HepG2 (cell line): ENCODE results near the gene MXD1. TPM values are rescaled to one million over a fixed set of nuclear protein-coding genes. Genes with fewer than 3 reads are reported as not detected.

ENCODE experiments used
- ATAC-seq: fragments of 200-7000 bp; cut with Tn5 transposase; 3 replicates; pipeline ENCODE4 v1.9.1; 2020; ENCODE audit warnings: mild to moderate bottlenecking, moderate library complexity
- BruUV-seq: library from RNA; stranded (reverse); fragments of 400-500 nt; replicated peaks from 2 replicates; lab custom pipeline; 2021; lab: Mats Ljungman, UMichigan
- CTCF ChIA-PET: fragments of 300-600 bp; formaldehyde crosslinking; extraction: SDS; loops from one replicate; lab custom pipeline; 2021; ENCODE audit warnings: low total read pairs, inconsistent platforms, low intra/inter-chr PET ratio; lab: Yijun Ruan, JAX
- POLR2A ChIA-PET: fragments of 350-600 bp; sonication (Branson Sonifier 250); formaldehyde crosslinking; loops from one replicate; lab custom pipeline; 2020; ENCODE audit warnings: antibody characterized with exemption, inconsistent platforms; lab: Yijun Ruan, JAX
- DNase-seq: peaks from one replicate; pipeline ENCODE4 v3.0.0-alpha.2; 2015; ENCODE audit warnings: low spot score
- FAIRE-seq: peaks from 3 replicates; lab custom pipeline; 2011; peaks lifted over from hg19 to GRCh38; lab: Jason Lieb, UNC
- H2AFZ ChIP-seq: one replicate; pipeline ENCODE4 v1.6.1; 2011; ENCODE audit warnings: low read length, inconsistent platforms
- H3K27ac ChIP-seq: fragments of 300-600 bp; 3 replicates; pipeline ENCODE4 v1.8.0; 2011; ENCODE audit warnings: mixed run types, mild to moderate bottlenecking, mixed read lengths, low read length, inconsistent platforms; ENCODE audit not compliant: insufficient read depth; ENCODE audit errors: extremely low read length
- H3K27me3 ChIP-seq, 2 experiments: fragments of 200-600 bp in 1 of 2; 2 replicates in 1 of 2; 3 replicates in 1 of 2; pipeline versions ENCODE4 v1.6.0 to v1.8.0; 2011; ENCODE audit warnings: low read length in 2 of 2, mild to moderate bottlenecking in 2 of 2, moderate library complexity in 2 of 2, inconsistent platforms in 1 of 2; ENCODE audit not compliant: insufficient read depth in 2 of 2, control insufficient read depth in 1 of 2
- H3K36me3 ChIP-seq, 2 experiments: fragments of 200-600 bp in 1 of 2; replicated peaks in 1 of 2; 2 replicates in 1 of 2; 3 replicates in 1 of 2; pipeline versions ENCODE4 v1.5.1 to v1.8.0; 2011; ENCODE audit warnings: low read length in 2 of 2, inconsistent platforms in 1 of 2; ENCODE audit not compliant: insufficient read depth in 2 of 2, control insufficient read depth in 1 of 2
- H3K4me1 ChIP-seq: 2 replicates; pipeline ENCODE4 v1.5.1; 2012; ENCODE audit warnings: low read length, inconsistent platforms; ENCODE audit not compliant: insufficient read depth
- H3K4me2 ChIP-seq: 2 replicates; pipeline ENCODE4 v1.6.0; 2011; ENCODE audit warnings: low read depth, low read length, inconsistent platforms
- H3K4me3 ChIP-seq, 3 experiments: fragments of 200-600 bp in 1 of 3; sonication (generic), shearing (Covaris generic) in 1 of 3; replicated peaks in 1 of 3; 2 replicates each; pipeline ENCODE4 v1.5.1; 2011 to 2016; ENCODE audit warnings: low read length in 3 of 3, inconsistent platforms in 2 of 3, low read depth in 2 of 3, mild to moderate bottlenecking in 2 of 3, control low read depth in 1 of 3, mixed read lengths in 1 of 3; ENCODE audit not compliant: insufficient read depth in 1 of 3
- H3K79me2 ChIP-seq: one replicate; pipeline ENCODE4 v1.6.1; 2011; ENCODE audit warnings: low read length, inconsistent platforms; ENCODE audit not compliant: insufficient read depth
- H3K9ac ChIP-seq: 2 replicates; pipeline ENCODE4 v1.6.0; 2011; ENCODE audit warnings: mild to moderate bottlenecking, low read depth, low read length, inconsistent platforms; ENCODE audit not compliant: insufficient read depth
- H3K9me3 ChIP-seq: 2 replicates; pipeline ENCODE4 v1.5.1; 2012; ENCODE audit warnings: mild to moderate bottlenecking, low read length
- H4K20me1 ChIP-seq: 2 replicates; pipeline ENCODE4 v1.6.0; 2011; ENCODE audit warnings: inconsistent platforms, mild to moderate bottlenecking, low read length, moderate library complexity; ENCODE audit not compliant: insufficient read depth
- ATAD3A ChIP-seq: sonication (generic); formaldehyde crosslinking; IDR thresholded peaks from 2 replicates; pipeline ENCODE4 v1.4.0; 2020; ENCODE audit warnings: missing genetic modification reagents
- JARID2 ChIP-seq: sonication (generic); formaldehyde crosslinking; IDR thresholded peaks from 2 replicates; pipeline ENCODE4 v1.8.1; 2023; ENCODE audit warnings: missing genetic modification reagents, inconsistent platforms; ENCODE audit not compliant: insufficient replicate concordance
- LCORL ChIP-seq, 2 experiments: fragments of 450-650 bp in 1 of 2; sonication (generic) in 1 of 2; formaldehyde crosslinking in 1 of 2; IDR thresholded peaks; 2 replicates each; pipeline versions ENCODE4 v1.5.0 to v1.6.1; 2017 to 2020; ENCODE audit warnings: antibody characterized with exemption in 1 of 2, missing genetic modification reagents in 1 of 2
- NKX3-1 ChIP-seq: sonication (generic); formaldehyde crosslinking; IDR thresholded peaks from 2 replicates; pipeline ENCODE4 v1.5.0; 2020; ENCODE audit warnings: missing genetic modification reagents
- SMARCC2 ChIP-seq: fragments of 450-650 bp; IDR thresholded peaks from 2 replicates; pipeline ENCODE4 v1.6.1; 2017; ENCODE audit warnings: antibody characterized with exemption, mild to moderate bottlenecking
- ZBTB38 ChIP-seq: sonication (generic); formaldehyde crosslinking; IDR thresholded peaks from 2 replicates; pipeline ENCODE4 v1.5.1; 2020; ENCODE audit warnings: mild to moderate bottlenecking, missing genetic modification reagents
- ZNF24 ChIP-seq: fragments of 450-650 bp; IDR thresholded peaks from 2 replicates; pipeline ENCODE4 v1.6.1; 2017; ENCODE audit warnings: antibody characterized with exemption, mild to moderate bottlenecking
- ZNF33B ChIP-seq: sonication (generic); formaldehyde crosslinking; IDR thresholded peaks from 2 replicates; pipeline ENCODE4 v1.5.1; 2020; ENCODE audit warnings: mild to moderate bottlenecking, missing genetic modification reagents
- ZNF543 ChIP-seq: sonication (generic); formaldehyde crosslinking; IDR thresholded peaks from 2 replicates; pipeline ENCODE4 v1.4.0; 2020; ENCODE audit warnings: mild to moderate bottlenecking, missing genetic modification reagents
- ZNF546 ChIP-seq: sonication (generic); formaldehyde crosslinking; conservative IDR thresholded peaks from 2 replicates; pipeline ENCODE4 v1.8.1; 2023; ENCODE audit warnings: mild to moderate bottlenecking, missing genetic modification reagents
- ZNF567 ChIP-seq: sonication (generic); formaldehyde crosslinking; IDR thresholded peaks from 2 replicates; pipeline ENCODE4 v1.8.1; 2023; ENCODE audit warnings: mild to moderate bottlenecking, missing genetic modification reagents, borderline replicate concordance
- ZNF746 ChIP-seq: sonication (generic); formaldehyde crosslinking; IDR thresholded peaks from 2 replicates; pipeline ENCODE4 v1.8.0; 2022; ENCODE audit warnings: mild to moderate bottlenecking, missing genetic modification reagents
- WGBS: methylation state at CpG from one replicate; pipeline ENCODE4 v1.1.6; 2017; ENCODE audit warnings: low lambda C conversion rate; 5-methylcytosine and 5-hydroxymethylcytosine counted together
- in situ Hi-C: cut with HindIII; loops from 2 replicates; pipeline ENCODE4 v1.10.0; 2017; ENCODE audit warnings: low pct_unique_long_range_greater_than_20kb; ENCODE audit not compliant: extremely low pct_ligation_motif_present
- intact Hi-C: fragments of 100-400 bp; cut with micrococcal nuclease; formaldehyde crosslinking; loops from one replicate; pipeline ENCODE4 v1.10.0; 2022; ENCODE audit not compliant: unreplicated experiment
- polyA plus RNA-seq, 8 experiments: library from polyadenylated mRNA; depleted of rRNA in 3 of 8; stranded (reverse) in 7 of 8; unstranded in 1 of 8; fragments of >200 nt; fragmentation: Illumina TruSeq in 4 of 8; extraction: Trizol in 4 of 8; gene quantifications; 2 replicates each; pipeline versions ENCODE4 v1.2.1 to v1.2.3, GENCODE V29; 2011 to 2016; ENCODE audit warnings: low read depth in 4 of 8, missing spikeins in 1 of 8, mixed read lengths in 1 of 8; ENCODE audit not compliant: insufficient read depth in 1 of 8
- total RNA-seq, 5 experiments: library from RNA; depleted of rRNA; stranded (reverse); fragments of >200 nt; fragmentation: Illumina TruSeq; extraction: Trizol; gene quantifications; 2 replicates each; pipeline ENCODE4 v1.2.3, GENCODE V29; 2016; ENCODE audit warnings: low read depth in 1 of 5
- TF ChIP-seq, protein P1 (sequence below): sonication (generic); formaldehyde crosslinking; IDR thresholded peaks from 2 replicates; pipeline ENCODE4 v1.8.0; 2022; ENCODE audit warnings: missing genetic modification reagents, low read depth, mild to moderate bottlenecking, borderline replicate concordance
- TF ChIP-seq, protein P2 (sequence below): sonication (generic); formaldehyde crosslinking; IDR thresholded peaks from 2 replicates; pipeline ENCODE4 v1.4.0; 2020; ENCODE audit warnings: missing genetic modification reagents
- TF ChIP-seq, protein P3 (sequence below): sonication (generic); formaldehyde crosslinking; conservative IDR thresholded peaks from 2 replicates; pipeline ENCODE4 v1.5.0; 2020; ENCODE audit warnings: missing genetic modification reagents

MXD1 gene
- total and polyA plus RNA-seq, 2 of the 13 experiments (the other 11 are each of a cell fraction or from before 2014, with no cell fraction given): 6.4 to 14.9 TPM

DNA sequence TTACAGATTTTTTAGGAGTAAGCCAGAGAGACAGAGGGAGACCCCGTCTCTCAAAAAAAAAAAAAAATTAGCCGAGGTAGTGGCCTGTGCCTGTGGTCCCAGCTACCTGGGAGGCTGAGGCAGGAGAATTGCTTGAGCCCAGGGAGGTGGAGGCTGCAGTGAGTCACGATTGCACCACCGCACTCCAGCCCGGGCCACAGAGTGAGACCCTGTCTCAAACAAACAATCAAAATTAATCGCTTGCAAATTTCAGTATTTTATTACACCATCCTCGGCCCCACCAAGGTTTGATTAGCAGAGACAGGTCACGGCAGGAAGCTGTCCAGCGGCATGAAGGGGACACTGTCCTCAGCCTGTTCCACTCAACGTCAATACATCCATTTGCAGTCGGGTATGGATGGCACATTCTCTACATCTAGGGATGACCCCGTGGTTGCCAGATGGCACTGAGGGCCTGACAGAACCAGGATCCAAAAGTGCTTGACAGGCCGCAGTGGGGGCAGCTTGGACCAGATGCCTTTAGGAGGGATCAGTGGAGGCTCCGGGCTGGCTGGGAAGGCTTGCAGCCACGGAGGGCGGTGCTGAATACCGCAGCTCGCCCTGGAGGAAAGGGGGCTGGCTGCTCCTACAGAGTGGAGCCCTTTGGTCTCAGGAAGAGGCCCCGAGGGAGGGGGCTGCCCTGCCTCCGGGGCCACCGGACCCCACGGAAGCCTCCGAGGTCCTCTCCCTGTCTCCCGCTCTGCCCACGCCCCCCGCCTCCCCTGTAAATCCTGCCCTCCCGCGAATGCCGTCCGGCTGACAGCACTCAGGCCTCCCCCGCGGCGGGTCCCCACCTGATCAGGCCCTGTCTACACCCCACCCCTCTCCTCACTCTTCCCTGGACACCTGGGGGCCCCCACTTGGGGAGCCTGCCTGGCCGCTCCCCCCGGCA lies 33.4 kb downstream of the MXD1 start (continued):
- TF ChIP-seq, protein P1, sequence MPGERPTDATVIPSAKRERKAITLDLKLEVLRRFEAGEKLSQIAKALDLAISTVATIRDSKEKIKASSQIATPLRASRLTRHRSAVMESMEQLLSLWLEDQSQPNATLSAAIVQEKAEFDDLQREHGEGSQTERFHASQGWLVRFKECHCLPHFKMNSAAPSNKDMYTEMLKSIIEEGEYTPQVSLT (CRISPR knock-in tag): no peak

DNA sequence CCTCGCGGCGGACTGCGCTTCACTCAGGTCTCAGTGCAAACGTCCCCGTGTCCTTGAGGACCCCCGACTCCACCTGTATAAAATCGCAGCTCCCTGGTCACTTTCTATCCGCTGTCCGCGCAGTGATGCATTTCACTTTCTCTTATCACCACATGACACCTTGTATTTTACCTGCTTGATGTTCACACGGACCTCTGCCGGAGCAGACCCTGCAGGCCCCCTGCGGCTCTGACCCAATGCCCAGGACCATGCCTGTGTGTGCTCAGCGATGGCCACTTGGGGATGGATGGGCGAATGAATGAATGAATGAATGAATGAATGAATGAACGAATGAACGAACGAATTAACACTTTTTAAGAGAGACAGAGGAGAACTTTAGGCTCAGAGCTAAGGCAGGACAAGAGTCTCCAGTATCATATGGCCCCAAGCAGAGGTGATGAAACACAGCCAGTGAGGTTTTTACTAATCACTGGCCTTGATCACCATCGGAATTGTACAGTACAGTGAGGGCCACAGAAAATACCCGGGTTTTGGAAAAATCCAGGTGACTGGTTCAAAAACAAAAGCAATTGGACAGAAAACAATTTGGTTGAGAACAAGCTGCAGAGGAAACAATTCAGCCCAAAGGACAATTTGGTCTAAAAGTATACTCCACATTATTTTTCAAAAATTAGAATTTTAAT lies 34.2 kb downstream of the MXD1 start:
- Histone ChIP-seq H3K27me3 (no peaks in the 10 kb centered on the region; a peak in 1 of 5 replicates), H2AFZ (no peak overlapping the region), H3K9ac (peak overlapping the region; percentile 48; the same call in 1 of the 2 replicates), H3K79me2 (no peaks in the 10 kb centered on the region), H3K4me2 (peak overlapping the region; percentile 99), H4K20me1 (no peaks in the 10 kb centered on the region), H3K4me3 (peak overlapping the region; percentile 38 to 75 (median 67)), H3K4me1 (peaks cover 59% of the 10 kb centered on the region), H3K9me3 (no peaks in the 10 kb centered on the region), H3K27ac (no peak overlapping the region), H3K36me3 (no peaks in the 10 kb centered on the region)
- ChIA-PET CTCF (no interaction called here), POLR2A (interaction anchor here (1.3 to 5.1 kb wide), 2 partner anchors 17 to 33 kb away, joined by 3 to 77 read pairs; partner anchors contain the start of gene MXD1)
- no peak for DNase-seq
- ATAC-seq: no peak
- FAIRE-seq: no peak
- no TSS peak for BruUV-seq
- intact Hi-C loops: no loop called here
- WGBS: 60% methylated on average over 21 of the region's 21 CpGs
- in situ Hi-C loops: no loop called here
- TF ChIP-seq ZBTB38 (0 out of 2 replicates have a peak, but pooled peaks have one; percentile 15), LCORL (IDR thresholded peaks at IDR 0.05) (no peak), LCORL (CRISPR knock-in tag; IDR thresholded peaks at IDR 0.05) (no peak), ZNF746 (CRISPR knock-in tag) (no peak), ZNF567 (CRISPR knock-in tag) (0 out of 2 replicates have a peak, but pooled peaks have one; percentile 9), ZNF33B (CRISPR knock-in tag) (no peak), ZNF543 (CRISPR knock-in tag) (0 out of 2 replicates have a peak, but pooled peaks have one; percentile 27), NKX3-1 (CRISPR knock-in tag) (no peak), JARID2 (CRISPR knock-in tag) (no peak), ATAD3A (no peak), ZNF546 (CRISPR knock-in tag) (0 out of 2 replicates have a peak, but pooled peaks have one; percentile 25), SMARCC2 (no peak), ZNF24 (peak; percentile 94)
- TF ChIP-seq, protein P2, sequence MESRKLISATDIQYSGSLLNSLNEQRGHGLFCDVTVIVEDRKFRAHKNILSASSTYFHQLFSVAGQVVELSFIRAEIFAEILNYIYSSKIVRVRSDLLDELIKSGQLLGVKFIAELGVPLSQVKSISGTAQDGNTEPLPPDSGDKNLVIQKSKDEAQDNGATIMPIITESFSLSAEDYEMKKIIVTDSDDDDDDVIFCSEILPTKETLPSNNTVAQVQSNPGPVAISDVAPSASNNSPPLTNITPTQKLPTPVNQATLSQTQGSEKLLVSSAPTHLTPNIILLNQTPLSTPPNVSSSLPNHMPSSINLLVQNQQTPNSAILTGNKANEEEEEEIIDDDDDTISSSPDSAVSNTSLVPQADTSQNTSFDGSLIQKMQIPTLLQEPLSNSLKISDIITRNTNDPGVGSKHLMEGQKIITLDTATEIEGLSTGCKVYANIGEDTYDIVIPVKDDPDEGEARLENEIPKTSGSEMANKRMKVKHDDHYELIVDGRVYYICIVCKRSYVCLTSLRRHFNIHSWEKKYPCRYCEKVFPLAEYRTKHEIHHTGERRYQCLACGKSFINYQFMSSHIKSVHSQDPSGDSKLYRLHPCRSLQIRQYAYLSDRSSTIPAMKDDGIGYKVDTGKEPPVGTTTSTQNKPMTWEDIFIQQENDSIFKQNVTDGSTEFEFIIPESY: peak; percentile 45
- TF ChIP-seq, protein P3, sequence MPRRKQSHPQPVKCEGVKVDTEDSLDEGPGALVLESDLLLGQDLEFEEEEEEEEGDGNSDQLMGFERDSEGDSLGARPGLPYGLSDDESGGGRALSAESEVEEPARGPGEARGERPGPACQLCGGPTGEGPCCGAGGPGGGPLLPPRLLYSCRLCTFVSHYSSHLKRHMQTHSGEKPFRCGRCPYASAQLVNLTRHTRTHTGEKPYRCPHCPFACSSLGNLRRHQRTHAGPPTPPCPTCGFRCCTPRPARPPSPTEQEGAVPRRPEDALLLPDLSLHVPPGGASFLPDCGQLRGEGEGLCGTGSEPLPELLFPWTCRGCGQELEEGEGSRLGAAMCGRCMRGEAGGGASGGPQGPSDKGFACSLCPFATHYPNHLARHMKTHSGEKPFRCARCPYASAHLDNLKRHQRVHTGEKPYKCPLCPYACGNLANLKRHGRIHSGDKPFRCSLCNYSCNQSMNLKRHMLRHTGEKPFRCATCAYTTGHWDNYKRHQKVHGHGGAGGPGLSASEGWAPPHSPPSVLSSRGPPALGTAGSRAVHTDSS (CRISPR knock-in tag): no peak
